Neural progenitor cell (in vitro differentiated cells): Measurements from ENCODE around the gene SMAD9.

Experiments
- EZH2 ChIP-seq: fragments of 200-600 bp; sonication (generic); IDR thresholded peaks from 2 replicates; pipeline ENCODE4 v1.6.1; 2017; ENCODE audit warnings: antibody characterized with exemption, mild to moderate bottlenecking, moderate library complexity
- TF ChIP-seq, protein P1 (sequence below): fragments of 200-600 bp; sonication (generic); IDR thresholded peaks from 2 replicates; pipeline ENCODE4 v1.5.1; 2017; ENCODE audit warnings: antibody characterized with exemption, mild to moderate bottlenecking

DNA sequence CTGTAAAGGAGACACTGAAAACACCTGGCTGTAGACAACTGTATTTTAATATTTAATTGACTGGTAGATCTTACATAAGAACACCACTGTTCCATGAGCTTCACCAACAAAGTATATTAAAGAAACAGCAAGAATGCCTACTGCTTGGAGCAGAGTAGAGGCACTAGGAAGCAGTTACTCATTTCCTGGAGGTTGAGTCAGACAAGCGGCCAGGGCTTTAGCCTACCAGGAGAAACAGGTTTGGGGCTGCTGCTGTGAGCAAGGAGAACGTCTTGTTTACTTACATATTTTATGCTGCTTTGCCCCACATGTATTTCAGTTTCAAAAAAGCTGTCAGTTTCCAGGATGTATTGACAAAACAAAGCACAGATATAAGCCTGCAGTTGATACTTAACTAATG, 45.7 kb upstream of the SMAD9 start:
- TF ChIP-seq, protein P1, sequence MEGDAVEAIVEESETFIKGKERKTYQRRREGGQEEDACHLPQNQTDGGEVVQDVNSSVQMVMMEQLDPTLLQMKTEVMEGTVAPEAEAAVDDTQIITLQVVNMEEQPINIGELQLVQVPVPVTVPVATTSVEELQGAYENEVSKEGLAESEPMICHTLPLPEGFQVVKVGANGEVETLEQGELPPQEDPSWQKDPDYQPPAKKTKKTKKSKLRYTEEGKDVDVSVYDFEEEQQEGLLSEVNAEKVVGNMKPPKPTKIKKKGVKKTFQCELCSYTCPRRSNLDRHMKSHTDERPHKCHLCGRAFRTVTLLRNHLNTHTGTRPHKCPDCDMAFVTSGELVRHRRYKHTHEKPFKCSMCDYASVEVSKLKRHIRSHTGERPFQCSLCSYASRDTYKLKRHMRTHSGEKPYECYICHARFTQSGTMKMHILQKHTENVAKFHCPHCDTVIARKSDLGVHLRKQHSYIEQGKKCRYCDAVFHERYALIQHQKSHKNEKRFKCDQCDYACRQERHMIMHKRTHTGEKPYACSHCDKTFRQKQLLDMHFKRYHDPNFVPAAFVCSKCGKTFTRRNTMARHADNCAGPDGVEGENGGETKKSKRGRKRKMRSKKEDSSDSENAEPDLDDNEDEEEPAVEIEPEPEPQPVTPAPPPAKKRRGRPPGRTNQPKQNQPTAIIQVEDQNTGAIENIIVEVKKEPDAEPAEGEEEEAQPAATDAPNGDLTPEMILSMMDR, result no peak
- no peak for TF ChIP-seq EZH2
